Lower leg skin (tissue), 3 donors: ENCODE measurements around the gene NUDT3.

Experiments
- POLR2A ChIP-seq, 2 donors: fragments of 450-650 bp; IDR thresholded peaks; one replicate each; pipeline ENCODE4 v1.6.1; 2016 to 2017; ENCODE audit warnings: antibody characterized with exemption in 2 of 2, mild to moderate bottlenecking in 1 of 2, moderate library complexity in 1 of 2
- TF ChIP-seq, protein P1 (sequence below), 3 donors: fragments of 450-650 bp; IDR thresholded peaks; one replicate each; pipeline ENCODE4 v1.5.1; 2016; ENCODE audit warnings: antibody characterized with exemption in 3 of 3, mild to moderate bottlenecking in 3 of 3, moderate library complexity in 2 of 3

GRCh38 chr6:34304164-34304563 lies 88.3 kb downstream of the NUDT3 start:
- TF ChIP-seq POLR2A (IDR thresholded peaks at IDR 0.05): no peak
- TF ChIP-seq, protein P1, sequence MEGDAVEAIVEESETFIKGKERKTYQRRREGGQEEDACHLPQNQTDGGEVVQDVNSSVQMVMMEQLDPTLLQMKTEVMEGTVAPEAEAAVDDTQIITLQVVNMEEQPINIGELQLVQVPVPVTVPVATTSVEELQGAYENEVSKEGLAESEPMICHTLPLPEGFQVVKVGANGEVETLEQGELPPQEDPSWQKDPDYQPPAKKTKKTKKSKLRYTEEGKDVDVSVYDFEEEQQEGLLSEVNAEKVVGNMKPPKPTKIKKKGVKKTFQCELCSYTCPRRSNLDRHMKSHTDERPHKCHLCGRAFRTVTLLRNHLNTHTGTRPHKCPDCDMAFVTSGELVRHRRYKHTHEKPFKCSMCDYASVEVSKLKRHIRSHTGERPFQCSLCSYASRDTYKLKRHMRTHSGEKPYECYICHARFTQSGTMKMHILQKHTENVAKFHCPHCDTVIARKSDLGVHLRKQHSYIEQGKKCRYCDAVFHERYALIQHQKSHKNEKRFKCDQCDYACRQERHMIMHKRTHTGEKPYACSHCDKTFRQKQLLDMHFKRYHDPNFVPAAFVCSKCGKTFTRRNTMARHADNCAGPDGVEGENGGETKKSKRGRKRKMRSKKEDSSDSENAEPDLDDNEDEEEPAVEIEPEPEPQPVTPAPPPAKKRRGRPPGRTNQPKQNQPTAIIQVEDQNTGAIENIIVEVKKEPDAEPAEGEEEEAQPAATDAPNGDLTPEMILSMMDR (IDR thresholded peaks at IDR 0.05): no peak
